ENCODE results near the gene CCDC85C.
A peak's percentile ranks its signal among the peaks of the same experiment; 100 is the strongest.

CCDC85C gene

GRCh38 chr14:99535908-99536778 is 67.9 kb downstream of the CCDC85C start:
- no peak for DNase-seq

GRCh38 chr14:99535448-99535847 is 68.6 kb downstream of the CCDC85C start:
- DNase-seq, result no peak

DNA sequence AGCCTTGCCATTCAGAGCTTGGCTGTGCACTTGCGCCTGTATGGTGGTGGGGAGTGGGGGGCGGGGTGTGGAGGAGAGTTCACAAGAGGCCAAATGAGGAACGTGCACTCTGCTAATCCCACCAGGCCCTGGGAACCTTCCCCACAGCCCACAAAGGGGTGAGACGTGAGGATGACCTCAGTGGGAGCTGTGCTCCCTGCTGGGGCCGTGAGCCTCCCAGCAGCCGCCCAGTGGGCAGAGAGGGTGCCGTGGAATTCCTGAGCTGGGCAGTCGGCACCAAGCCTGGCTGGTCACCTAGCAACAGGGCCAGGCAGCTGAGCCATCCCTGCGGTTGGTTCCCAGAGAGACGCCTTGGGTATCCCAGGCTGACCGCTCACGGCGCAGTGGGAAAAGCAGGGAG is 69.1 kb downstream of the CCDC85C start:
- DNase-seq, result no peak

- DNase-seq, result no peak
Observed at GRCh38 chr14:99534333-99534732, 69.7 kb downstream of the CCDC85C start.

GRCh38 chr14:99532310-99532709 is 71.7 kb downstream of the CCDC85C start:
- DNase-seq, result no peak

DNA sequence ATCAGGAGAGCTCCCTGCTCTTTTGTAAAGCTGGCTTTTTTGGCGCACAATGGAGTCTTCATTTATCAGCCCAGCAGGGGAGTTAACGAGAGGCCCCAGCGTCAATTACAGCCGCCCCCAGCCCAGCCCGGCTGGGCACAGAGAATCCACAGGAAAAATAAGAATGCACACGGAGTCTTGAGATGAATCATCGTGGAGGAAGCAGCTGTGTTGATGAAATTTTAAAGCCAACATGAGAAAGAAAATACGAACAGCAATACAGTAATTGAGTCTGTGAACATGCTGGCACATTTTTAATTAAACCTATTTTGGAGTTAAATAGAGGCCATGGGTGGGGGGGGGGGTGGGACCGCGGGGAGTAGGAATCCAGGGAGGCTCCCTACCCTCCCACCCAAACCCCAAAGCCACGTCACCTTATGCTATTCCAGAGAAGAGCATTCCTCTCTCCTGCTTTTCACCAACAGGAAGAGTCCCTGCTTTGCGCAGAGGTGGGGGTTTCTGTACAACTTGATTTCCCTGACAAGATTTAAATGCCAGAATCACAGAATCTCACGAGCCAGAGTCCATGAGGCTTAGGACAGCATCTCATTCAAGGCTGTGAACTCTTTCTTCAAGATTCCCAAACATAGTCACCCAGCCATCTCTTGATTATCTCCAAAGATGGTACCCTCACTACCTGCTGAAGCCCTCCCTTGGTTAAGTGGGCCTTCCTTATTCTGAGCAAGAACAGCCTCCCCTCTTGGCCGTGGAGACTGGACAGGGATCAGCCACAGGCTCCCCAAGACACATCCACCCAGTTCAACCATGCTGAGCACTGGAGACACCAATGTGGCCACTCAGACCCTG is 72.5 kb downstream of the CCDC85C start:
- peak; percentile 77 for DNase-seq

- DNase-seq, result no peak
Observed at GRCh38 chr14:99530407-99531155, 73.4 kb downstream of the CCDC85C start.

GRCh38 chr14:99529899-99530298 is 74.1 kb downstream of the CCDC85C start:
- no peak for DNase-seq

- DNase-seq, result no peak
Observed at GRCh38 chr14:99527427-99528076, 76.5 kb downstream of the CCDC85C start.

DNA sequence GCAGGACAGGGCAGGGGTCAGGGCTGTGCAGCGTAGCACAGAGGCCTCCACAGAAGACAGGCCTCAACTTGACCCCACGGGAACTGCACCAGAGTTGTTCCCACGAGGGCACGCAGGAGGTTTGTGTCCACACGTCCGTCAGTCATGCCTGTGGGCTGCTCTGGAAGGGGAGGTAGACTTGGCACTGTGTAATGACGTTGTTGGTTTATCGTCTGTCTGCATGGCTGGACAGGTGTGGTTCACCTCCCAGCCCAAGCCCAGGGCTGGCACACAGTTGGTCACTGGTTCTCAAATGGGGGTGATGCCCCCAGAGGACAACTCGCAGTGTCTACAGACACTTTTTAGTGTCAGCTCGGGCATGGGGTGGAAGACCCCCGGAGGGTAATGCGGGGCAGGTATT is 77.0 kb downstream of the CCDC85C start:
- no peak for DNase-seq

GRCh38 chr14:99525699-99526080 is 78.3 kb downstream of the CCDC85C start:
- DNase-seq, result no peak

DNA sequence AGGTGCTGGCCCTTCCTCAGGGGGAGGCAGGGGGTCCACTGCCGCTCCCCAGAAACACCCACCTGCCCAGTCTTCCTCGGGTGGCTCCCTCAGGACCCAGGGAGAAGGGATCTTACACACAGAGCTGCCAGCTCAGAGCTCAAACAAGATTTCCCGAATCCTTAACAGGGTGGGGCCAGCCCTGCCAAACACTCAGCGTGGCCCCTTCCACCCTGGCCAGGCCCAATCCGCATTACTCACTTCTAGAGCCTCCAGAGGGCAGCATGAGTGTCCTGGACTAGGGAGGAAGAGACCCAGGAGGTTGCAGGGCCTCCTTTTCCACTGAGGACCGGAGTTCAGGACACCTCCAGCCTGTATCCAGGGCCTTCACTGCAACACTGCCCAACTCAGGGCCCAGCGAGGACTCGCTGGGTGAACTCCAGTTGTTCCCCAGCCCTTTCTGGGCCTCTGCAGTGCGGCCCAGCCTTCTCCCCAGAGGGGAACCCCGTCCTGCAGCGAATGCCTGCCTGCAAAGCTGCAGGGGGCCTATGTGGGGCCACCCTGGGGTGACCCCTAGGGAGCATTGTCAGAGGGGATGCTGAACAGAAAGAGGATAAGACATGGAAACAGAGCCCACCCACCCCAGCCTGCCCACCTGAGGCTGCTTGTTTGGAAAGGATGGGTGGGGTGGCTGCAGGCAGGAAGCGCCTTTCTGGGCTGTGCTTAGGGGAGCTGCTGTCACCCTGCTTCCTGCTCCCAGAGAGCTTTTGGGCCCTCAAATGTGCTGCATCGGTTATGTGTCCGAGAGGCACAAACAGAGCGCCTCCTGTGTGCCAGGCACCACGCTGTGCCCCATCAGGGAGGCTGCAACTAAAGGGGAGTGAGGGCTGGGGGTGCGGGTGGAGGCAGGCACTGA is 79.0 kb downstream of the CCDC85C start:
- DNase-seq, result no peak

DNA sequence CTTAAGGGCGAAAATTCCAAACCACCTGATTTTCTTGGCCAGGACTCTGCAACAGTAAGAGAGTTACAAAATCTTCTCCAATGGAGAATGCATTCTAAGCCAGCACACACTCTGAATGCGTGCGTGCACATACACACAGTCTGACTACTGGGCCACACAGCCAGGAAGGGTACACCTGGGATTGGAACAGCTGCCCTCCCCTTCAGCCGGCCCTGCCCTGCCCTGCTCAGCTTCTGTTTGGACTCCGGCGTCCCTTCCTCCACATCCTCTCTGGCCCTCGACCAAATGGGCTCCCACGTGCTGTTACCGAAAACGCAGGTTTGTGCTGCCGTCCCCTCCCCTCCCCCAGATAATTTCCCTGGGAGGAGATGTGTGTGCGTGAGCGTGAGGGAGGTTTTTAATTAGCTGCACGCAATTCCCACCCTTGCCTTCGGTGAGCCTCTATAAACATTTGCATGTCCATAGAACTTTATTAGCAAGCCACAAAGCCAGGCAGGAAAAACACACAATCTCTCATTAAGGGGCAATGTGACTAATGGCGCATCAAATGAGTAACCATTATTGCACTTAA is 79.8 kb downstream of the CCDC85C start:
- no peak for DNase-seq

- no peak for DNase-seq
Observed at GRCh38 chr14:99523704-99524055, 80.3 kb downstream of the CCDC85C start.

- DNase-seq, result no peak
Observed at GRCh38 chr14:99522934-99523703, 80.9 kb downstream of the CCDC85C start.

GRCh38 chr14:99522457-99522891 is 81.5 kb downstream of the CCDC85C start:
- no peak for DNase-seq

GRCh38 chr14:99522025-99522401 is 82.0 kb downstream of the CCDC85C start:
- no peak for DNase-seq

GRCh38 chr14:99521176-99522024 is 82.6 kb downstream of the CCDC85C start:
- no peak for DNase-seq

GRCh38 chr14:99520571-99521081 is 83.4 kb downstream of the CCDC85C start:
- no peak for DNase-seq

All from NCI-H146 (cell line).